NB4 (cell line): ENCODE data around the gene NRL.

Experiments
- CTCF ChIP-seq: IDR thresholded peaks from one replicate; pipeline ENCODE4 v1.5.1; 2012; ENCODE audit warnings: low read depth, low read length
- MYC ChIP-seq: IDR thresholded peaks from 2 replicates; pipeline ENCODE4 v1.6.1; 2011; ENCODE audit warnings: low read depth, low read length
- POLR2A ChIP-seq: IDR thresholded peaks from 2 replicates; pipeline ENCODE4 v1.6.1; 2011; ENCODE audit warnings: mild to moderate bottlenecking; ENCODE audit not compliant: insufficient read length; ENCODE audit errors: extremely low read depth
- TF ChIP-seq, protein P1 (sequence below): IDR thresholded peaks from 2 replicates; pipeline ENCODE4 v1.6.1; 2011; ENCODE audit warnings: low read depth, low read length

DNA sequence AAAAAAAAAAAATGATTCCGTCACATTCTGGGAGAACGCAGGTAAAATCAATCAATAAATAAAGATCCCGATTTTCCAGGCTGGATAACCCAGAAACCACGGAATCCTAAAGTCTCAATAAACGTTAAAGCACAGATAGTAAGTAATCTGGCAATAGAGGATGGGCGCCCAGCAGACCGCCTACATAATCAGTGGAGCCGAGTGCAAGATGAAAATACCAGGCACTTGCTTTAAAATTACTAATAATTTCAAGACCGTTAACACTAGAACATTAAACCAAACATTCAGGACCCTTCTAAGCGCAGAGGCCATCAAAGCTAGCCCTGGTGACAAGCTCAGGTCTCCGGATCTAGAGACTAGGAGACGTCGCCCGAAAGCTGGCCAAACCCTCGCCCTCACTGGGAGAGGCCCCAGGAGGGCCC lies 1.4 kb downstream of the NRL start:
- TF ChIP-seq CTCF = no peak
- TF ChIP-seq, protein P1, sequence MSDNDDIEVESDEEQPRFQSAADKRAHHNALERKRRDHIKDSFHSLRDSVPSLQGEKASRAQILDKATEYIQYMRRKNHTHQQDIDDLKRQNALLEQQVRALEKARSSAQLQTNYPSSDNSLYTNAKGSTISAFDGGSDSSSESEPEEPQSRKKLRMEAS = no peak
- no peak for TF ChIP-seq POLR2A
- TF ChIP-seq MYC = no peak
